Progenitor cell of endocrine pancreas (in vitro differentiated cells): Measurements from ENCODE around the gene WDCP. TPM values are rescaled to one million over a fixed set of nuclear protein-coding genes. Genes with fewer than 3 reads are reported as not detected.

Experiments used
- DNase-seq: peaks from one replicate; pipeline ENCODE4 v3.0.0; 2021; ENCODE audit warnings: low spot score; ENCODE audit not compliant: unreplicated experiment
- H3K27ac Mint-ChIP-seq: 2 replicates; pipeline ENCODE4 v1.8.0; 2021; ENCODE audit warnings: mild to moderate bottlenecking, moderate library complexity, mixed read lengths
- H3K27me3 Mint-ChIP-seq: 2 replicates; pipeline ENCODE4 v1.8.0; 2021; ENCODE audit warnings: mixed read lengths
- H3K36me3 Mint-ChIP-seq: 2 replicates; pipeline ENCODE4 v1.8.0; 2022; ENCODE audit warnings: mixed read lengths; ENCODE audit not compliant: insufficient read depth
- H3K4me1 Mint-ChIP-seq: 2 replicates; pipeline ENCODE4 v1.8.0; 2021; ENCODE audit warnings: low read depth, mixed read lengths
- H3K4me3 Mint-ChIP-seq: 2 replicates; pipeline ENCODE4 v1.8.0; 2021; ENCODE audit warnings: low read depth, mild to moderate bottlenecking, moderate library complexity, mixed read lengths
- H3K9me3 Mint-ChIP-seq: 2 replicates; pipeline ENCODE4 v1.8.0; 2021; ENCODE audit warnings: low read depth, mixed read lengths
- CTCF ChIP-seq: fragments of 200-600 bp; sonication (generic); IDR thresholded peaks from one replicate; pipeline ENCODE4 v1.5.0; 2021; ENCODE audit warnings: antibody characterized with exemption, mild to moderate bottlenecking; ENCODE audit not compliant: unreplicated experiment
- total RNA-seq: library from RNA; stranded (reverse); gene quantifications from 2 replicates; pipeline ENCODE4 v1.2.1, GENCODE V29; 2021

Gene WDCP
- total RNA-seq, 1 donor from 2014 or later, result 23.7 TPM

- H3K27me3 Mint-ChIP-seq, result no peaks in the 10 kb centered on the region
- no peaks in the 10 kb centered on the region for H3K9me3 Mint-ChIP-seq
- peaks cover 20% of the 10 kb centered on the region for H3K36me3 Mint-ChIP-seq
- no peak overlapping the region for H3K27ac Mint-ChIP-seq
- H3K4me1 Mint-ChIP-seq, result peaks cover 27% of the 10 kb centered on the region
- no peak for DNase-seq
- H3K4me3 Mint-ChIP-seq, result no peak overlapping the region
- no peak for TF ChIP-seq CTCF
Measured at GRCh38 chr2:24080701-24081100, 33.5 kb upstream of the WDCP start.

- Mint-ChIP-seq H3K27ac (peak overlapping the region; percentile 92), H3K4me1 (peaks cover 25% of the 10 kb centered on the region), H3K27me3 (no peaks in the 10 kb centered on the region), H3K36me3 (peaks cover 23% of the 10 kb centered on the region), H3K9me3 (no peaks in the 10 kb centered on the region), H3K4me3 (peak overlapping the region; percentile 98)
- no peak for DNase-seq
- no peak for TF ChIP-seq CTCF
Measured at GRCh38 chr2:24077879-24078278, 30.7 kb upstream of the WDCP start.

DNA sequence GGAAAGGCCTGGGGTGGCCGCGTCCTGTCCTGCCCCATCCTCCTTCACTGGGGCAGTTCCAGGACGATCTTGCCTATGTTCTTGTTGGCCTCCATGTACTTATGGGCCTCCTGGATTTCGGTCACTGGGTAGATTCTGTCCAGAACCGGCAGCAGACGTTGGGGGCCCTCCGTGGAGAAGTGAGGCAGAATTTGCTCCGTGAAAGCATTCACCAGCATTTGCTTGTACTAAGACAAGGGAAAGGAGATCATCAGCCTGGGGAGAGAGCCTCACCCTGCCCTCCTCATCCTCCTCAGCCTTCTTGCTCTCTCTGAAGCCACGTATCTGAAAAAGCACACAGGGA lies 30.3 kb upstream of the WDCP start:
- Mint-ChIP-seq H3K36me3 (peaks cover 26% of the 10 kb centered on the region), H3K9me3 (no peaks in the 10 kb centered on the region), H3K4me3 (peak overlapping the region; percentile 98), H3K4me1 (peaks cover 23% of the 10 kb centered on the region), H3K27ac (peak overlapping the region; percentile 92), H3K27me3 (no peaks in the 10 kb centered on the region)
- no peak for TF ChIP-seq CTCF
- no peak for DNase-seq

- H3K9me3 Mint-ChIP-seq, result no peaks in the 10 kb centered on the region
Measured at GRCh38 chr2:24076849-24077534, 29.8 kb upstream of the WDCP start.

More at GRCh38 chr2:24076849-24077534, 29.8 kb upstream of the WDCP start:
- Mint-ChIP-seq H3K27ac (peak overlapping the region; percentile 92), H3K27me3 (no peaks in the 10 kb centered on the region), H3K4me1 (peaks cover 20% of the 10 kb centered on the region), H3K36me3 (peaks cover 21% of the 10 kb centered on the region), H3K4me3 (peak overlapping the region; percentile 98)
- no peak for DNase-seq
- no peak for TF ChIP-seq CTCF
